Nephron progenitor cell (in vitro differentiated cells): ENCODE measurements around the gene SMC6.

Experiments
- DNase-seq: peaks from one replicate; pipeline ENCODE4 v3.0.0; 2021
- H3K27ac Mint-ChIP-seq: 2 replicates; pipeline ENCODE4 v1.8.0; 2021; ENCODE audit warnings: mild to moderate bottlenecking, moderate library complexity, mixed read lengths
- H3K27me3 Mint-ChIP-seq: 2 replicates; pipeline ENCODE4 v1.8.0; 2021; ENCODE audit warnings: mild to moderate bottlenecking, low read depth, mixed read lengths; ENCODE audit not compliant: poor library complexity
- H3K36me3 Mint-ChIP-seq: 2 replicates; pipeline ENCODE4 v1.8.0; 2021; ENCODE audit warnings: low read depth, mixed read lengths
- H3K4me1 Mint-ChIP-seq: 2 replicates; pipeline ENCODE4 v1.8.0; 2021; ENCODE audit warnings: mixed read lengths
- H3K4me3 Mint-ChIP-seq: 2 replicates; pipeline ENCODE4 v1.8.0; 2021; ENCODE audit warnings: mild to moderate bottlenecking, moderate library complexity, mixed read lengths
- H3K9me3 Mint-ChIP-seq: 2 replicates; pipeline ENCODE4 v1.8.0; 2021; ENCODE audit warnings: mild to moderate bottlenecking, moderate library complexity, mixed read lengths
- TF ChIP-seq, protein P1 (sequence below): fragments of 200-600 bp; sonication (generic); IDR thresholded peaks from 2 replicates; pipeline ENCODE4 v1.5.0; 2021; ENCODE audit warnings: antibody characterized with exemption

The SMC6 gene

GRCh38 chr2:17616405-17616804 is 137.2 kb downstream of the SMC6 start:
- TF ChIP-seq, protein P1, sequence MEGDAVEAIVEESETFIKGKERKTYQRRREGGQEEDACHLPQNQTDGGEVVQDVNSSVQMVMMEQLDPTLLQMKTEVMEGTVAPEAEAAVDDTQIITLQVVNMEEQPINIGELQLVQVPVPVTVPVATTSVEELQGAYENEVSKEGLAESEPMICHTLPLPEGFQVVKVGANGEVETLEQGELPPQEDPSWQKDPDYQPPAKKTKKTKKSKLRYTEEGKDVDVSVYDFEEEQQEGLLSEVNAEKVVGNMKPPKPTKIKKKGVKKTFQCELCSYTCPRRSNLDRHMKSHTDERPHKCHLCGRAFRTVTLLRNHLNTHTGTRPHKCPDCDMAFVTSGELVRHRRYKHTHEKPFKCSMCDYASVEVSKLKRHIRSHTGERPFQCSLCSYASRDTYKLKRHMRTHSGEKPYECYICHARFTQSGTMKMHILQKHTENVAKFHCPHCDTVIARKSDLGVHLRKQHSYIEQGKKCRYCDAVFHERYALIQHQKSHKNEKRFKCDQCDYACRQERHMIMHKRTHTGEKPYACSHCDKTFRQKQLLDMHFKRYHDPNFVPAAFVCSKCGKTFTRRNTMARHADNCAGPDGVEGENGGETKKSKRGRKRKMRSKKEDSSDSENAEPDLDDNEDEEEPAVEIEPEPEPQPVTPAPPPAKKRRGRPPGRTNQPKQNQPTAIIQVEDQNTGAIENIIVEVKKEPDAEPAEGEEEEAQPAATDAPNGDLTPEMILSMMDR, result no peak
- Mint-ChIP-seq H3K4me1 (peaks cover 7% of the 10 kb centered on the region), H3K4me3 (no peak overlapping the region), H3K36me3 (no peaks in the 10 kb centered on the region), H3K27ac (no peak overlapping the region), H3K27me3 (peaks cover 6% of the 10 kb centered on the region), H3K9me3 (no peaks in the 10 kb centered on the region)
- DNase-seq, result no peak

GRCh38 chr2:17615728-17616351 is 137.8 kb downstream of the SMC6 start:
- no peak for DNase-seq
- TF ChIP-seq, protein P1, result no peak
- Mint-ChIP-seq H3K9me3 (no peaks in the 10 kb centered on the region), H3K4me1 (peaks cover 7% of the 10 kb centered on the region), H3K36me3 (no peaks in the 10 kb centered on the region), H3K27ac (no peak overlapping the region), H3K4me3 (no peak overlapping the region), H3K27me3 (peaks cover 6% of the 10 kb centered on the region)

DNA sequence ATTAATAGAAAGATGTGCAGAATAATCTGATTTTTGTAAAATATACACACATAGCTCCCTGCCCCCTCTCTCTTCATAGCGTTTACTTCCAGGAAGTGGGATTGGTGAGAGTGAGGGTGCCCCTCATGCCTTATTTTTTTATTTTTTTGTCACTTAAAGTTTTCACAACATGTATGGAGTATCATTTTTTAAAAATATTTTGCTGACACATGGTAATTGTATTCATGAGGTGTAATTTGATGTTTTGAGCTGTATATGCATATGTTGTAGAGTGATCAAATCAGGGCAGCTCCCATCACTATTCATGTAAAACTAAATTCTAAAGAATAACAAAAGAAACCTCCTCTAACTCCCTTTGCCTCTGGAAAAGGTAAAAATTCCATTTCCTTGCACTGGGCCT is 138.5 kb downstream of the SMC6 start:
- H3K27me3 Mint-ChIP-seq, result peaks cover 9% of the 10 kb centered on the region
- H3K9me3 Mint-ChIP-seq, result no peaks in the 10 kb centered on the region
- no peak overlapping the region for H3K4me3 Mint-ChIP-seq
- peaks cover 5% of the 10 kb centered on the region for H3K4me1 Mint-ChIP-seq
- no peak overlapping the region for H3K27ac Mint-ChIP-seq
- H3K36me3 Mint-ChIP-seq, result no peaks in the 10 kb centered on the region
- no peak for DNase-seq
- TF ChIP-seq, protein P1, result no peak

GRCh38 chr2:17614174-17614930 is 139.3 kb downstream of the SMC6 start:
- DNase-seq, result no peak
- H3K36me3 Mint-ChIP-seq, result no peaks in the 10 kb centered on the region
- no peak overlapping the region for H3K27ac Mint-ChIP-seq
- TF ChIP-seq, protein P1, result no peak
- H3K4me3 Mint-ChIP-seq, result no peak overlapping the region
- no peaks in the 10 kb centered on the region for H3K4me1 Mint-ChIP-seq
- H3K9me3 Mint-ChIP-seq, result no peaks in the 10 kb centered on the region
- H3K27me3 Mint-ChIP-seq, result peaks cover 9% of the 10 kb centered on the region
